GM06990 (cell line): ENCODE results near the gene POU6F2.

Source experiments
- DNase-seq: peaks from one replicate; pipeline ENCODE4 v3.0.0-alpha.2; 2011; ENCODE audit not compliant: insufficient read length; ENCODE audit errors: extremely low read depth
- H3K27me3 ChIP-seq: replicated peaks from 2 replicates; pipeline ENCODE4 v1.6.0; 2011; ENCODE audit warnings: low read length; ENCODE audit not compliant: control insufficient read depth, insufficient read depth
- H3K36me3 ChIP-seq: 2 replicates; pipeline ENCODE4 v1.5.1; 2011; ENCODE audit warnings: low read length; ENCODE audit not compliant: control insufficient read depth, insufficient read depth
- H3K4me3 ChIP-seq: replicated peaks from 2 replicates; pipeline ENCODE4 v1.5.1; 2011; ENCODE audit warnings: low read depth, mild to moderate bottlenecking, control low read depth, low read length
- CTCF ChIP-seq: IDR thresholded peaks from 2 replicates; pipeline ENCODE4 v1.5.1; 2011; ENCODE audit warnings: low read length, control low read depth, mild to moderate bottlenecking, inconsistent platforms; ENCODE audit not compliant: insufficient read depth, poor library complexity, severe bottlenecking

POU6F2 gene

GRCh38 chr7:38934536-38934935 is 43.2 kb upstream of the POU6F2 start:
- DNase-seq = no peak
- TF ChIP-seq CTCF = no peak
- no peaks in the 10 kb centered on the region for H3K36me3 ChIP-seq
- H3K27me3 ChIP-seq = no peaks in the 10 kb centered on the region
- no peak overlapping the region for H3K4me3 ChIP-seq

- no peak for TF ChIP-seq CTCF
- Histone ChIP-seq H3K4me3 (no peak overlapping the region), H3K27me3 (no peaks in the 10 kb centered on the region), H3K36me3 (no peaks in the 10 kb centered on the region)
- DNase-seq = no peak
Observed at GRCh38 chr7:38936641-38937040, 41.1 kb upstream of the POU6F2 start.

GRCh38 chr7:38938001-38938485 is 39.7 kb upstream of the POU6F2 start:
- Histone ChIP-seq H3K36me3 (no peaks in the 10 kb centered on the region), H3K27me3 (no peaks in the 10 kb centered on the region; the same call in 1 of the 2 replicates), H3K4me3 (no peak overlapping the region)
- no peak for DNase-seq
- TF ChIP-seq CTCF = no peak

GRCh38 chr7:38938589-38938988 is 39.1 kb upstream of the POU6F2 start:
- no peak overlapping the region for H3K4me3 ChIP-seq
- TF ChIP-seq CTCF = no peak
- H3K27me3 ChIP-seq = no peaks in the 10 kb centered on the region; the same call in 1 of the 2 replicates
- DNase-seq = no peak
- no peaks in the 10 kb centered on the region for H3K36me3 ChIP-seq

GRCh38 chr7:38940774-38941173 is 36.9 kb upstream of the POU6F2 start:
- Histone ChIP-seq H3K4me3 (no peak overlapping the region), H3K36me3 (no peaks in the 10 kb centered on the region), H3K27me3 (no peaks in the 10 kb centered on the region; the same call in 1 of the 2 replicates)
- DNase-seq = no peak
- no peak for TF ChIP-seq CTCF
